AG09319 (cell line): ENCODE measurements around the gene ST8SIA6.

Source experiments
- DNase-seq: peaks from one replicate; pipeline ENCODE4 v3.0.0-alpha.2; 2010; ENCODE audit warnings: low read depth; ENCODE audit errors: extremely low read depth
- TF ChIP-seq, protein P1 (sequence below): IDR thresholded peaks from 2 replicates; pipeline ENCODE4 v1.5.1; 2011; ENCODE audit warnings: low read depth, mild to moderate bottlenecking, inconsistent platforms, low read length, moderate library complexity

Gene ST8SIA6

DNA sequence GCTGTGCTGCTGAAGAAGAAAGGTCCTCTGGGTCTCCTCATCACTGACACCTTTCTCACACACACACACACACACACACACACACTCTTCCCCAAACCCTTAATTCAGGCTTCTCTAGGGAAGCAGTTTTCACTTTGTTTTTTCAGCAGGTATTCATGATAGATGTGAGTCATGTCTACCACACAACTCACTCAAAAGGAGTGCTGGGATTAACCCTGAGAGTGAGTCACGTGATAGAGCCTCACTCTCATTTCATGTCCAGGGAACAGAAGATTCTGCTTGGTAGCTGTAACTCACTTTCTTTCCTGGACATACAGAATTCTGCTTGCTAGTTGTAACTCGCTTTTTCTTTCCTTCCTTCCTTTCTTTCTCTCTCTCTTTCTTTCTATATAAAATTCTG lies 181.0 kb downstream of the ST8SIA6 start:
- TF ChIP-seq, protein P1, sequence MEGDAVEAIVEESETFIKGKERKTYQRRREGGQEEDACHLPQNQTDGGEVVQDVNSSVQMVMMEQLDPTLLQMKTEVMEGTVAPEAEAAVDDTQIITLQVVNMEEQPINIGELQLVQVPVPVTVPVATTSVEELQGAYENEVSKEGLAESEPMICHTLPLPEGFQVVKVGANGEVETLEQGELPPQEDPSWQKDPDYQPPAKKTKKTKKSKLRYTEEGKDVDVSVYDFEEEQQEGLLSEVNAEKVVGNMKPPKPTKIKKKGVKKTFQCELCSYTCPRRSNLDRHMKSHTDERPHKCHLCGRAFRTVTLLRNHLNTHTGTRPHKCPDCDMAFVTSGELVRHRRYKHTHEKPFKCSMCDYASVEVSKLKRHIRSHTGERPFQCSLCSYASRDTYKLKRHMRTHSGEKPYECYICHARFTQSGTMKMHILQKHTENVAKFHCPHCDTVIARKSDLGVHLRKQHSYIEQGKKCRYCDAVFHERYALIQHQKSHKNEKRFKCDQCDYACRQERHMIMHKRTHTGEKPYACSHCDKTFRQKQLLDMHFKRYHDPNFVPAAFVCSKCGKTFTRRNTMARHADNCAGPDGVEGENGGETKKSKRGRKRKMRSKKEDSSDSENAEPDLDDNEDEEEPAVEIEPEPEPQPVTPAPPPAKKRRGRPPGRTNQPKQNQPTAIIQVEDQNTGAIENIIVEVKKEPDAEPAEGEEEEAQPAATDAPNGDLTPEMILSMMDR: no peak
- no peak for DNase-seq

DNA sequence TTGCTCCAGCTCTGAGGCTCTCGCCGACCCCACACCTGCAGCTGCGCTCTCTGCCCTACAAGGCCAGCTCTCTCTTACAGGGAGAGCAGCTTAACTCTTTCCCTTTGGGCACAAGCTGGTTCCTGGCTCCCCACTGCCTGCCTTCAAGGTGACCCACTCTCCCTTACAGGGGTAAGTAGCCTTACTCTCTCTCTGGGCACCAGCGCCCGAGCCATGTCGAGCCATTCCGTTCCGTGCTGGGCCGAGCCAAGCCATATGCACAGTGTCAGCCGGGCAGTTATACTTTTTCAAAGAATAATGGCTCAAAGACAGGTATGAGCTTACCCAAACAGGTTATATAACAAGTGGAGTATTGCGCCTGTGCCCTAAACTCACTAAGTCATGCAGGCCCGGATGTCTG lies 181.7 kb downstream of the ST8SIA6 start:
- TF ChIP-seq, protein P1: no peak
- DNase-seq: no peak
